Measurements from ENCODE around the gene GNA15. TPM values are rescaled to one million over a fixed set of nuclear protein-coding genes. Genes with fewer than 3 reads are reported as not detected.

The GNA15 gene
- total RNA-seq, 4 donors from 2014 or later: 3.8 to 22.5 (median 7.8) TPM

DNA sequence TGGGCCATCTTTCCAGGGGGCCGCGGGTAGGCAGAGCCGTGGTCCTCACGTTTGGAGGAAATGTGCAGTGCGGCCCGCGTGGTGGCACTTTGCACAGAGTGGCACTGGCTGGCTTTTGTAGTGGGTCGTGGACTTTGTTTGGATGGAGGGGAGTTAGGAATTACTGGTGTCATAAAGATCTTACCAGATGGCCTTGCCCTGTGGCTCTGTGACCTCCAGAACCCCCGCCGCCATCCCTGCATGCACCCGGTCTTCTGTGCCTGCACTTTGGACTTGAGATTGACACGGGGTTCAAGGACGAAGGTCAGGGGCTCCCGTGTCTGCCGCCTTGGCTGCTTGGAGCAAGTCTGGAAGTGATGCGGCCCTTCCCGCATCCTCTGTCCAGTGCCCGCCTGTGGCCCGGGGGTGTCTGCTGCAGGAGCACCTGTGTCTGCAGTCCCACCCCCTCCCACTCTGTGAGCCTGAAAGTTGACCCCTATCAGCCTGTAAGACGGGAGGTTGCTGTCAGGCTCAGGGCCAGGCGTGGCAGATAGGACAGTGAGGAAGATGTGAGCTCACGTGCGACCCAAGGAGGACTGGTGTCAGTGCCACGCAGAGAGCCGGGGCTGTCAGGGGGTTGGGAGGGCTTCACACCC is 39.4 kb upstream of the GNA15 start:
- Histone ChIP-seq H3K4me3 (peak overlapping the region; percentile 88 to 99 (median 92)), H3K4me1 (peaks cover 0 to 69% (median 54%) of the 10 kb centered on the region in 4 donors), H3K36me3 (no peaks in the 10 kb centered on the region), H3K9me3 (no peaks in the 10 kb centered on the region), H3K27ac (peak overlapping the region; percentile 62 to 88 (median 87)), H3K27me3 (no peaks in the 10 kb centered on the region)
- DNase-seq (ENCODE audit: low spot score in 2 of 2): no peak
- TF ChIP-seq POLR2A (IDR thresholded peaks at IDR 0.05) (no peak), EP300 (IDR thresholded peaks at IDR 0.05) (no peak)
- TF ChIP-seq, protein P1, sequence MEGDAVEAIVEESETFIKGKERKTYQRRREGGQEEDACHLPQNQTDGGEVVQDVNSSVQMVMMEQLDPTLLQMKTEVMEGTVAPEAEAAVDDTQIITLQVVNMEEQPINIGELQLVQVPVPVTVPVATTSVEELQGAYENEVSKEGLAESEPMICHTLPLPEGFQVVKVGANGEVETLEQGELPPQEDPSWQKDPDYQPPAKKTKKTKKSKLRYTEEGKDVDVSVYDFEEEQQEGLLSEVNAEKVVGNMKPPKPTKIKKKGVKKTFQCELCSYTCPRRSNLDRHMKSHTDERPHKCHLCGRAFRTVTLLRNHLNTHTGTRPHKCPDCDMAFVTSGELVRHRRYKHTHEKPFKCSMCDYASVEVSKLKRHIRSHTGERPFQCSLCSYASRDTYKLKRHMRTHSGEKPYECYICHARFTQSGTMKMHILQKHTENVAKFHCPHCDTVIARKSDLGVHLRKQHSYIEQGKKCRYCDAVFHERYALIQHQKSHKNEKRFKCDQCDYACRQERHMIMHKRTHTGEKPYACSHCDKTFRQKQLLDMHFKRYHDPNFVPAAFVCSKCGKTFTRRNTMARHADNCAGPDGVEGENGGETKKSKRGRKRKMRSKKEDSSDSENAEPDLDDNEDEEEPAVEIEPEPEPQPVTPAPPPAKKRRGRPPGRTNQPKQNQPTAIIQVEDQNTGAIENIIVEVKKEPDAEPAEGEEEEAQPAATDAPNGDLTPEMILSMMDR (IDR thresholded peaks at IDR 0.05): no peak
- WGBS, 2 donors: 32 to 45% methylated on average over 20 to 24 of the region's 25 CpGs

DNA sequence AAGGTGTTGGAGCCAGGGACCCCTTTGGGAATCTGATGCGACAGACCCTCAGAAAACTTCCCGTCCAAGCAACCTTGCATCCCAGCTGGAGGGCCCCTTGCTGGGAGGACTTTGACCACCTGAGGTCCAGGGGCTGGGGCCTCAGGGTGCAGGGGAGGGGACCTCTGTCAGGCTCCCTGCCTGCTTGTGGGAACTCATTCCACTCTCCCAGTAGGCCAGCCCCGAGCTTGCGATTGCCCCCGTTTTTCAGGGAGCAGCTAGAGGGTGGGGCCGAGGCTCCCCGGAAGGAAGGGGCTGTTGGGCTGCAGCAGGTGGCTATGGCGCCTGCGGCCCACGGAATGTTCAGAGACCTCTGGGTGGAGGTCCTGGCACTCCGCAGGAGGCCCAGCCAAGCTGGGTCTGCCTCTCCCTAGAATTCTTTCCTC is 38.9 kb upstream of the GNA15 start:
- TF ChIP-seq EP300 (IDR thresholded peaks at IDR 0.05): no peak
- no peak for TF ChIP-seq POLR2A (IDR thresholded peaks at IDR 0.05)
- TF ChIP-seq, protein P1 (IDR thresholded peaks at IDR 0.05): no peak
- Histone ChIP-seq H3K4me3 (peak overlapping the region; percentile 16 to 99 (median 91)), H3K36me3 (no peaks in the 10 kb centered on the region), H3K27ac (peak overlapping the region; percentile 24 to 88 (median 87)), H3K4me1 (peaks cover 0 to 74% (median 54%) of the 10 kb centered on the region in 4 donors), H3K27me3 (no peaks in the 10 kb centered on the region), H3K9me3 (no peaks in the 10 kb centered on the region)
- WGBS, 2 donors: 34 to 36% methylated on average over 8 to 11 of the region's 11 CpGs
- no peak for DNase-seq (ENCODE audit: low spot score in 2 of 2)

- WGBS, 2 donors: 20 to 39% methylated on average over 1 to 3 of the region's 24 CpGs
- peak overlapping the region; percentile 16 to 99 (median 91) for H3K4me3 ChIP-seq
- peaks cover 0 to 80% (median 56%) of the 10 kb centered on the region in 4 donors for H3K4me1 ChIP-seq
- no peak for DNase-seq (ENCODE audit: low spot score in 2 of 2)
- H3K9me3 ChIP-seq: no peaks in the 10 kb centered on the region
- H3K27me3 ChIP-seq: no peaks in the 10 kb centered on the region
- TF ChIP-seq POLR2A (IDR thresholded peaks at IDR 0.05) (peak in 1 of 2 donors; percentile 41), EP300 (IDR thresholded peaks at IDR 0.05) (peak in 1 of 2 donors; percentile 59)
- TF ChIP-seq, protein P1 (IDR thresholded peaks at IDR 0.05): no peak
- H3K36me3 ChIP-seq: no peaks in the 10 kb centered on the region
- H3K27ac ChIP-seq: peak overlapping the region; percentile 24 to 88 (median 87)
Measured at GRCh38 chr19:3097442-3097871, 38.4 kb upstream of the GNA15 start.

DNA sequence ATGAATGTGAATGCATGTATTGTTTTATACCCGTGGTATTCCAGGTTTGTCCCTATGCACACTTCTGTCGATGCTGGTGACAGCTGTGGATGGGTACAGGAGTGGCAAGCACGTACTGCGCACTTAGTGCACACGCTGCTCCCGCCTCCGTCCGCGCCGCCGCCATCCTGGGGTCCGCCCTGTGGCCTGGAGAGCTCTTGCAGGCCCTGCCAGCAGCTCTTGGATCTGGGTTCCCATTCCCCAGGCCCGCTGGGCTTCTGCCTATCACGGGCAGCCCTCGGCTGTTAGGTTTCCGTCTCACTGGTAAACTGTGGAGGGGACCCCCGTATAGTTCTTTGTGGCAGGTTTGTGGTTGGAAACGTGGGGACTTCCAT is 37.7 kb upstream of the GNA15 start:
- Histone ChIP-seq H3K27ac (peak overlapping the region; percentile 24 to 88 (median 87)), H3K4me1 (peaks cover 0 to 86% (median 56%) of the 10 kb centered on the region in 4 donors), H3K4me3 (peak overlapping the region; percentile 22 to 99 (median 91)), H3K27me3 (no peaks in the 10 kb centered on the region), H3K36me3 (no peaks in the 10 kb centered on the region), H3K9me3 (no peaks in the 10 kb centered on the region)
- 43 to 60% methylated on average over 18 of the region's 18 CpGs for WGBS, 2 donors
- TF ChIP-seq, protein P1 (IDR thresholded peaks at IDR 0.05): peak in 2 of 5 experiments; percentile 18 to 23
- TF ChIP-seq EP300 (IDR thresholded peaks at IDR 0.05): no peak
- DNase-seq (ENCODE audit: low spot score in 2 of 2): no peak

All from tibial nerve (tissue), 4 donors.